Right lobe of liver (tissue), 4 donors: ENCODE data around the gene BIN2.

Experiments
- POLR2A ChIP-seq: fragments of 450-650 bp; IDR thresholded peaks from one replicate; pipeline ENCODE4 v1.6.1; 2017; ENCODE audit warnings: antibody characterized with exemption, mild to moderate bottlenecking
- TF ChIP-seq, protein P1 (sequence below), 4 donors: fragments of 200-600 bp in 3 of 4; fragments of 450-650 bp in 1 of 4; IDR thresholded peaks; one replicate each; pipeline versions ENCODE4 v1.5.1 to v1.8.0; 2016 to 2022; ENCODE audit warnings: antibody characterized with exemption in 4 of 4, mild to moderate bottlenecking in 2 of 4
- donor health status: DM: no; HTN: no; CAD: no.
- donor health status: DM: no; HTN: no; CAD: no.
- donor health status: DM: no; HTN: yes; CAD: no.

DNA sequence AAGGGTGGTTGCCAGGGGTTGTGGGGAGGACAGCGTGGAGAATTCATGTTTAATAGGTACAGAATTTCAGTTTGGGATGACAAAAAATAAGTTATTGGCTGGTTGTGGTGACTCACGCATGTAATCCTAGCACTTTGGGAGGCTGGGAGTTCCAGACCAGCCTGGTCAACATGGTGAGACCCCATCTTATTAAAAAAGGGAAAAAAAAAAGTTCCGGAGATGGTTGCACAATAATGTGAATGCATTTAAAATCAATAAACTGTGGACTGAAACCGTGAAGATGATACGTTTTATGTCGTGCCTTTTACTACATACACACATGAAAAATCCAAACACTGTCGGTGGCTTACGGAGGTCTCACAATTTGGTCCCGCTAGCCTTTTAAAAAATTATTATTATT lies 46.7 kb upstream of the BIN2 start:
- TF ChIP-seq, protein P1, sequence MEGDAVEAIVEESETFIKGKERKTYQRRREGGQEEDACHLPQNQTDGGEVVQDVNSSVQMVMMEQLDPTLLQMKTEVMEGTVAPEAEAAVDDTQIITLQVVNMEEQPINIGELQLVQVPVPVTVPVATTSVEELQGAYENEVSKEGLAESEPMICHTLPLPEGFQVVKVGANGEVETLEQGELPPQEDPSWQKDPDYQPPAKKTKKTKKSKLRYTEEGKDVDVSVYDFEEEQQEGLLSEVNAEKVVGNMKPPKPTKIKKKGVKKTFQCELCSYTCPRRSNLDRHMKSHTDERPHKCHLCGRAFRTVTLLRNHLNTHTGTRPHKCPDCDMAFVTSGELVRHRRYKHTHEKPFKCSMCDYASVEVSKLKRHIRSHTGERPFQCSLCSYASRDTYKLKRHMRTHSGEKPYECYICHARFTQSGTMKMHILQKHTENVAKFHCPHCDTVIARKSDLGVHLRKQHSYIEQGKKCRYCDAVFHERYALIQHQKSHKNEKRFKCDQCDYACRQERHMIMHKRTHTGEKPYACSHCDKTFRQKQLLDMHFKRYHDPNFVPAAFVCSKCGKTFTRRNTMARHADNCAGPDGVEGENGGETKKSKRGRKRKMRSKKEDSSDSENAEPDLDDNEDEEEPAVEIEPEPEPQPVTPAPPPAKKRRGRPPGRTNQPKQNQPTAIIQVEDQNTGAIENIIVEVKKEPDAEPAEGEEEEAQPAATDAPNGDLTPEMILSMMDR (IDR thresholded peaks at IDR 0.05): no peak
- no peak for TF ChIP-seq POLR2A
